Liver (tissue), 9 donors: ENCODE results near the gene SYT8. TPM values are rescaled to one million over a fixed set of nuclear protein-coding genes. Genes with fewer than 3 reads are reported as not detected.

Source experiments
- DNase-seq: peaks from one replicate; pipeline ENCODE4 v3.0.0-alpha.2; 2017; ENCODE audit warnings: low spot score
- H3K27ac ChIP-seq, 2 donors: one replicate each; pipeline ENCODE4 v1.7.0; 2013; ENCODE audit warnings: inconsistent platforms in 2 of 2, low read length in 2 of 2, control low read depth in 1 of 2, low read depth in 1 of 2, mild to moderate bottlenecking in 1 of 2
- H3K27me3 ChIP-seq, 4 donors: one replicate each; pipeline versions ENCODE4 v1.6.1 to v1.7.0; 2013; ENCODE audit warnings: low read length in 3 of 4, inconsistent platforms in 1 of 4, mild to moderate bottlenecking in 1 of 4, moderate library complexity in 1 of 4; ENCODE audit not compliant: control insufficient read depth in 4 of 4, insufficient read depth in 4 of 4
- H3K36me3 ChIP-seq, 4 donors: one replicate each; pipeline versions ENCODE4 v1.6.1 to v1.7.0; 2013; ENCODE audit warnings: low read length in 3 of 4, mild to moderate bottlenecking in 3 of 4, low read depth in 1 of 4, moderate library complexity in 1 of 4; ENCODE audit not compliant: control insufficient read depth in 4 of 4, insufficient read depth in 3 of 4
- H3K4me1 ChIP-seq, 4 donors: one replicate each; pipeline versions ENCODE4 v1.6.1 to v1.7.0; 2013; ENCODE audit warnings: low read length in 3 of 4, mild to moderate bottlenecking in 3 of 4, moderate library complexity in 1 of 4; ENCODE audit not compliant: control insufficient read depth in 4 of 4, insufficient read depth in 4 of 4
- H3K4me3 ChIP-seq, 3 donors: one replicate each; pipeline versions ENCODE4 v1.6.1 to v1.7.0; 2013; ENCODE audit warnings: low read length in 3 of 3, control low read depth in 1 of 3, low read depth in 1 of 3, mild to moderate bottlenecking in 1 of 3
- H3K9ac ChIP-seq, 2 donors: one replicate each; pipeline ENCODE4 v1.7.0; 2013; ENCODE audit warnings: low read length in 2 of 2, mild to moderate bottlenecking in 2 of 2, moderate library complexity in 2 of 2, control low read depth in 1 of 2, low read depth in 1 of 2
- H3K9me3 ChIP-seq, 4 donors: one replicate each; pipeline versions ENCODE4 v1.6.1 to v1.7.0; 2013; ENCODE audit warnings: low read length in 3 of 4; ENCODE audit not compliant: control insufficient read depth in 4 of 4
- EGR1 ChIP-seq, 2 donors: IDR thresholded peaks; 2 replicates each; pipeline ENCODE4 v1.6.1; 2016 to 2018; ENCODE audit warnings: antibody characterized with exemption in 2 of 2, low read depth in 2 of 2
- FOXA1 ChIP-seq: IDR thresholded peaks from 2 replicates; pipeline ENCODE4 v1.6.1; 2016; ENCODE audit warnings: antibody characterized with exemption
- FOXA2 ChIP-seq: IDR thresholded peaks from 2 replicates; pipeline ENCODE4 v1.6.1; 2016; ENCODE audit warnings: antibody characterized with exemption
- HNF4G ChIP-seq: IDR thresholded peaks from 2 replicates; pipeline ENCODE4 v1.6.1; 2016; ENCODE audit warnings: antibody characterized with exemption
- MAX ChIP-seq: IDR thresholded peaks from 2 replicates; pipeline ENCODE4 v1.6.1; 2016; ENCODE audit warnings: antibody characterized with exemption
- NR2F2 ChIP-seq: IDR thresholded peaks from 2 replicates; pipeline ENCODE4 v1.6.1; 2016; ENCODE audit warnings: antibody characterized with exemption
- RAD21 ChIP-seq, 2 donors: IDR thresholded peaks; 2 replicates each; pipeline ENCODE4 v1.6.1; 2016; ENCODE audit warnings: antibody characterized with exemption in 2 of 2, mild to moderate bottlenecking in 2 of 2
- REST ChIP-seq: IDR thresholded peaks from 2 replicates; pipeline ENCODE4 v1.6.1; 2016; ENCODE audit warnings: antibody characterized with exemption, mild to moderate bottlenecking
- RXRA ChIP-seq, 2 donors: IDR thresholded peaks; 2 replicates each; pipeline ENCODE4 v1.6.1; 2017 to 2018; ENCODE audit warnings: antibody characterized with exemption in 2 of 2, mild to moderate bottlenecking in 1 of 2
- SP1 ChIP-seq: IDR thresholded peaks from 2 replicates; pipeline ENCODE4 v1.6.1; 2018; ENCODE audit warnings: antibody characterized with exemption, mild to moderate bottlenecking
- YY1 ChIP-seq: IDR thresholded peaks from 2 replicates; pipeline ENCODE4 v1.6.1; 2016; ENCODE audit warnings: antibody characterized with exemption, mild to moderate bottlenecking
- ZBTB33 ChIP-seq: IDR thresholded peaks from 2 replicates; pipeline ENCODE4 v1.6.1; 2016; ENCODE audit warnings: antibody characterized with exemption
- WGBS: extraction: QIAGEN DNeasy Blood & Tissue Kit; methylation state at CpG from one replicate; pipeline ENCODE4 v1.1.7; 2013; 5-methylcytosine and 5-hydroxymethylcytosine counted together
- polyA plus RNA-seq, 2 donors: library from polyadenylated mRNA; stranded (reverse) in 1 of 2; unstranded in 1 of 2; fragments of 200-250 nt in 1 of 2; fragments of >200 nt in 1 of 2; fragmentation: Nextera tagmentation in 1 of 2; extraction: Ambion mirVana in 1 of 2; gene quantifications; one replicate each; pipeline versions ENCODE4 v1.2.1 to v1.2.3, GENCODE V29; 2013 to 2015
- total RNA-seq, 2 donors: library from RNA; depleted of rRNA; stranded (reverse); fragments of >200 nt; gene quantifications; one replicate each; pipeline ENCODE4 v1.2.3, GENCODE V29; 2014
- donor health status: healthy.
- donor health status: healthy.
- donor health status: healthy.
- donor health status: healthy.
- donor health status: healthy.

SYT8 gene
- total and polyA plus RNA-seq, 4 donors = 0.17 to 0.99 (median 0.35) TPM

- Histone ChIP-seq H3K9me3 (no peaks in the 10 kb centered on the region), H3K27ac (no peak overlapping the region), H3K9ac (no peak overlapping the region), H3K4me1 (no peaks in the 10 kb centered on the region), H3K36me3 (no peaks in the 10 kb centered on the region), H3K27me3 (peaks cover 0 to 4% (median 2%) of the 10 kb centered on the region in 4 donors), H3K4me3 (no peak overlapping the region)
- no peak for TF ChIP-seq ZBTB33
- TF ChIP-seq MAX = no peak
- no peak for TF ChIP-seq EGR1 (IDR thresholded peaks at IDR 0.05; ENCODE audit: low read depth in 2 of 2)
- no peak for TF ChIP-seq RAD21 (IDR thresholded peaks at IDR 0.05)
- TF ChIP-seq SP1 = no peak
- no peak for TF ChIP-seq HNF4G
- TF ChIP-seq NR2F2 = no peak
- TF ChIP-seq REST = no peak
- no peak for TF ChIP-seq FOXA2
- no peak for TF ChIP-seq FOXA1
- DNase-seq = no peak
- WGBS = 65% methylated on average over 12 of the region's 12 CpGs
Measured at GRCh38 chr11:1796413-1797011, 38.3 kb upstream of the SYT8 start.

DNA sequence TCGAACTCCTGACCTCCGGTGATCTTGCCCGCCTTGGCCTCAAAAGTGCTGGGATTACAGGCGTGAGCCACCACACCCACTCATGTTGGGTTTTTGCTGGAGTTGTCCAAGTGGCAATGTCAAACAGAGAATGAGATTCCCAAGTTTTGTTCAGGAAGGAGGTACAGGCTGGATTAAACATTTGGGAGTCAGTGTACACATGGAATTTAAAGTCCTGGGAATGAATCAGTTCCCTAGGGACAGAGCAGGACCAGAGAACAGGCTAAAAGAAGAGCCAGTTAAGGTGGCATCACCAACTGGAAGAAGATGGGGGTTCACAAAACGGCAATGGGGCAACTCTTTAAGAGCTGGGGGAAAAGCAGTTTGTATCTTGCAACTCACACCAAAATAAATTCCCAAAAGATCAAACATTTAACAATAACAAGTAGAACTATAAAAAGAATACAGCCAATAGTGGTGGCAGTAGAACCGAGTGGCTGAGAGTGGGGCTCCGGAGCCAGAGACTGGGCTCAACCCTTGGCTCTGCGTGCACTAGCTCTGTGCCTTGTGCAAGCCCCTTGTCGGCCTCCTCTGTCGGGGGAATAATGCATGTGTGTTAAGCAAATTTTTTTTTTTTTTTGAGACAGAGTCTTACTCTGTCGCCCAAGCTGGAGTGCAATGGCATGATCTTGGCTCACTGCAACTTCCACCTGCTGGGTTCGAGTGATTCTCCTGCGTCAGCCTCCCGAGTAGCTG, 37.2 kb upstream of the SYT8 start:
- Histone ChIP-seq H3K4me1 (no peaks in the 10 kb centered on the region), H3K27me3 (peaks cover 0 to 4% (median under 1%) of the 10 kb centered on the region in 4 donors), H3K36me3 (no peaks in the 10 kb centered on the region), H3K9me3 (no peaks in the 10 kb centered on the region), H3K4me3 (no peak overlapping the region), H3K9ac (no peak overlapping the region), H3K27ac (no peak overlapping the region)
- 90% methylated on average over 14 of the region's 14 CpGs for WGBS
- TF ChIP-seq RAD21 (IDR thresholded peaks at IDR 0.05) (no peak), RXRA (IDR thresholded peaks at IDR 0.05) (no peak), YY1 (no peak), MAX (no peak), ZBTB33 (no peak)
- no peak for DNase-seq
